HUES6 (cell line): ENCODE data around the gene ANGPTL4.
"Not testable (repeated sequence)": the region's sequence is repeated elsewhere in the genome, so short reads cannot be mapped to it uniquely, and the experiment has no call there.

Experiments
- H3K27ac ChIP-seq: 2 replicates; pipeline ENCODE4 v1.7.0; 2013; ENCODE audit warnings: low read depth, mild to moderate bottlenecking, low read length, inconsistent platforms
- H3K27me3 ChIP-seq: 2 replicates; pipeline ENCODE4 v1.6.1; 2013; ENCODE audit warnings: low read length; ENCODE audit not compliant: control insufficient read depth, insufficient read depth
- H3K36me3 ChIP-seq: 2 replicates; pipeline ENCODE4 v1.6.1; 2013; ENCODE audit warnings: low read length; ENCODE audit not compliant: control insufficient read depth, insufficient read depth
- H3K4me1 ChIP-seq: 2 replicates; pipeline ENCODE4 v1.6.1; 2013; ENCODE audit warnings: low read length; ENCODE audit not compliant: control insufficient read depth, insufficient read depth
- H3K4me3 ChIP-seq: 2 replicates; pipeline ENCODE4 v1.5.1; 2013; ENCODE audit warnings: low read depth, low read length
- H3K9ac ChIP-seq: one replicate; pipeline ENCODE4 v1.6.1; 2013; ENCODE audit warnings: mild to moderate bottlenecking, low read length
- H3K9me3 ChIP-seq: 2 replicates; pipeline ENCODE4 v1.6.1; 2013; ENCODE audit warnings: low read depth, low read length; ENCODE audit not compliant: control insufficient read depth, insufficient read depth

The ANGPTL4 gene

GRCh38 chr19:8352134-8352827, 11.7 kb upstream of the ANGPTL4 start:
- peaks cover 3% of the 10 kb centered on the region; the same call in 1 of the 2 replicates for H3K27me3 ChIP-seq
- H3K9ac ChIP-seq, result no peak overlapping the region
- peaks cover 7% of the 10 kb centered on the region for H3K4me1 ChIP-seq
- H3K9me3 ChIP-seq, result peaks cover 3% of the 10 kb centered on the region; the same call in 1 of the 2 replicates
- peak overlapping the region; percentile 37 for H3K4me3 ChIP-seq
- H3K27ac ChIP-seq, result no peak overlapping the region; the same call in 1 of the 2 replicates
- no peaks in the 10 kb centered on the region for H3K36me3 ChIP-seq

- not testable (repeated sequence) for H3K27ac ChIP-seq, H3K27me3 ChIP-seq, H3K36me3 ChIP-seq, H3K4me1 ChIP-seq, H3K4me3 ChIP-seq, H3K9ac ChIP-seq, H3K9me3 ChIP-seq
These were observed 11.1 kb upstream of the ANGPTL4 start for GRCh38 chr19:8352845-8353244.

GRCh38 chr19:8355631-8356402, 8.1 kb upstream of the ANGPTL4 start:
- H3K9ac ChIP-seq, result no peak overlapping the region
- H3K4me3 ChIP-seq, result no peak overlapping the region
- no peaks in the 10 kb centered on the region for H3K36me3 ChIP-seq
- peaks cover 3% of the 10 kb centered on the region; the same call in 1 of the 2 replicates for H3K27me3 ChIP-seq
- peaks cover 7% of the 10 kb centered on the region for H3K4me1 ChIP-seq
- H3K9me3 ChIP-seq, result peaks cover 3% of the 10 kb centered on the region; the same call in 1 of the 2 replicates
- no peak overlapping the region for H3K27ac ChIP-seq

- Histone ChIP-seq H3K4me3 (no peak overlapping the region), H3K27ac (no peak overlapping the region), H3K4me1 (peaks cover 5% of the 10 kb centered on the region), H3K9ac (no peak overlapping the region), H3K9me3 (peaks cover 3% of the 10 kb centered on the region; the same call in 1 of the 2 replicates), H3K36me3 (no peaks in the 10 kb centered on the region), H3K27me3 (peaks cover 5% of the 10 kb centered on the region; the same call in 1 of the 2 replicates)
These were observed 6.9 kb upstream of the ANGPTL4 start for GRCh38 chr19:8357007-8357521.

- Histone ChIP-seq H3K9ac (no peak overlapping the region), H3K9me3 (peaks cover 3% of the 10 kb centered on the region; the same call in 1 of the 2 replicates), H3K27ac (no peak overlapping the region), H3K4me3 (no peak overlapping the region), H3K27me3 (peaks cover 17% of the 10 kb centered on the region), H3K4me1 (peaks cover 4% of the 10 kb centered on the region; the same call in 1 of the 2 replicates), H3K36me3 (no peaks in the 10 kb centered on the region)
These were observed 5.0 kb upstream of the ANGPTL4 start for GRCh38 chr19:8358948-8359347.

GRCh38 chr19:8360196-8360595, 3.8 kb upstream of the ANGPTL4 start:
- H3K4me1 ChIP-seq, result peaks cover 4% of the 10 kb centered on the region; the same call in 1 of the 2 replicates
- H3K27me3 ChIP-seq, result peaks cover 24% of the 10 kb centered on the region
- H3K36me3 ChIP-seq, result no peaks in the 10 kb centered on the region
- no peak overlapping the region for H3K27ac ChIP-seq
- H3K4me3 ChIP-seq, result no peak overlapping the region
- no peak overlapping the region for H3K9ac ChIP-seq
- peaks cover 3% of the 10 kb centered on the region; the same call in 1 of the 2 replicates for H3K9me3 ChIP-seq

- Histone ChIP-seq H3K9me3 (no peaks in the 10 kb centered on the region), H3K27me3 (peaks cover 37% of the 10 kb centered on the region), H3K4me1 (peaks cover 18% of the 10 kb centered on the region), H3K27ac (no peak overlapping the region), H3K36me3 (no peaks in the 10 kb centered on the region), H3K4me3 (no peak overlapping the region), H3K9ac (no peak overlapping the region)
These were observed 1.8 kb upstream of the ANGPTL4 start for GRCh38 chr19:8361921-8362793.

- Histone ChIP-seq H3K9me3 (no peaks in the 10 kb centered on the region), H3K36me3 (peaks cover 1% of the 10 kb centered on the region; the same call in 1 of the 2 replicates)
These were observed 2.2 kb downstream of the ANGPTL4 start for GRCh38 chr19:8366121-8366581.

GRCh38 chr19:8366961-8367326, 3.0 kb downstream of the ANGPTL4 start:
- H3K9me3 ChIP-seq, result no peaks in the 10 kb centered on the region
- H3K4me3 ChIP-seq, result peak overlapping the region; percentile 44; the same call in 1 of the 2 replicates
- peaks cover 5% of the 10 kb centered on the region; the same call in 1 of the 2 replicates for H3K36me3 ChIP-seq
- H3K27ac ChIP-seq, result peak overlapping the region; percentile 66; the same call in 1 of the 2 replicates
- peak overlapping the region; percentile 40 for H3K9ac ChIP-seq
- H3K27me3 ChIP-seq, result peaks cover 33% of the 10 kb centered on the region
- peaks cover 31% of the 10 kb centered on the region for H3K4me1 ChIP-seq

More at GRCh38 chr19:8366121-8366581, 2.2 kb downstream of the ANGPTL4 start:
- H3K4me1 ChIP-seq, result peaks cover 28% of the 10 kb centered on the region
- H3K4me3 ChIP-seq, result no peak overlapping the region
- H3K27me3 ChIP-seq, result peaks cover 37% of the 10 kb centered on the region
- H3K9ac ChIP-seq, result no peak overlapping the region
- no peak overlapping the region for H3K27ac ChIP-seq

- H3K9me3 ChIP-seq, result no peaks in the 10 kb centered on the region
- peaks cover 31% of the 10 kb centered on the region for H3K4me1 ChIP-seq
- peak overlapping the region; percentile 44 for H3K4me3 ChIP-seq
- peaks cover 28% of the 10 kb centered on the region for H3K27me3 ChIP-seq
- peak overlapping the region; percentile 40 for H3K9ac ChIP-seq
- peak overlapping the region; percentile 66; the same call in 1 of the 2 replicates for H3K27ac ChIP-seq
- H3K36me3 ChIP-seq, result peaks cover 5% of the 10 kb centered on the region; the same call in 1 of the 2 replicates
These were observed 3.5 kb downstream of the ANGPTL4 start for GRCh38 chr19:8367327-8368001.
